Stimulated activated CD4-positive, alpha-beta T cell treated with anti-CD3 and anti-CD28 coated beads, Interleukin-2, amount 100 ng/mL, for 48 hours (primary cell): ENCODE measurements around the gene SH3BGRL.

ENCODE experiments used
- DNase-seq, 2 donors: peaks; one replicate each; pipeline ENCODE4 v3.0.0-alpha.2; 2020

Gene SH3BGRL

GRCh38 chrX:81201671-81202455, at the start of gene SH3BGRL, which contains the start of gene HMGN5:
SH3BGRL (plus strand) TSS chrX:81202102; CDS start chrX:81202201, 99 bp downstream.
HMGN5 (minus strand) TSS chrX:81201913; CDS start chrX:81121549, 80,364 bp downstream.
- peak; percentile 36 to 37 for DNase-seq

GRCh38 chrX:81168391-81168790, 33.5 kb upstream of the SH3BGRL start:
- no peak for DNase-seq

GRCh38 chrX:81174286-81174685, 27.6 kb upstream of the SH3BGRL start:
- no peak for DNase-seq

- no peak for DNase-seq
Observed at GRCh38 chrX:81195259-81195658, 6.6 kb upstream of the SH3BGRL start.

GRCh38 chrX:81195712-81196111, 6.2 kb upstream of the SH3BGRL start:
- peak; percentile 47 to 59 for DNase-seq

GRCh38 chrX:81201071-81201470, 831 bp upstream of the SH3BGRL start:
- DNase-seq = no peak

- no peak for DNase-seq
Observed at GRCh38 chrX:81202456-81202819, 536 bp downstream of the SH3BGRL start.

GRCh38 chrX:81202943-81203342, 1.0 kb downstream of the SH3BGRL start:
- no peak for DNase-seq

- DNase-seq = no peak
Observed at GRCh38 chrX:81205551-81205950, 3.6 kb downstream of the SH3BGRL start.

GRCh38 chrX:81206476-81206875, 4.6 kb downstream of the SH3BGRL start:
- no peak for DNase-seq

- no peak for DNase-seq
Observed at GRCh38 chrX:81208916-81209315, 7.0 kb downstream of the SH3BGRL start.

GRCh38 chrX:81215685-81216084, 13.8 kb downstream of the SH3BGRL start:
- no peak for DNase-seq

GRCh38 chrX:81229229-81229628, 27.3 kb downstream of the SH3BGRL start:
- no peak for DNase-seq

GRCh38 chrX:81229901-81230300, 28.0 kb downstream of the SH3BGRL start:
- no peak for DNase-seq

GRCh38 chrX:81231476-81231875, 29.6 kb downstream of the SH3BGRL start:
- DNase-seq = no peak

- no peak for DNase-seq
Observed at GRCh38 chrX:81232218-81232617, 30.3 kb downstream of the SH3BGRL start.

- no peak for DNase-seq
Observed at GRCh38 chrX:81237516-81237915, 35.6 kb downstream of the SH3BGRL start.

- DNase-seq = no peak
Observed at GRCh38 chrX:81238166-81238565, 36.3 kb downstream of the SH3BGRL start.

- DNase-seq = no peak
Observed at GRCh38 chrX:81240701-81241331, 38.9 kb downstream of the SH3BGRL start.

- DNase-seq = no peak
Observed at GRCh38 chrX:81241753-81242152, 39.9 kb downstream of the SH3BGRL start.

- no peak for DNase-seq
Observed at GRCh38 chrX:81255876-81256275, 54.0 kb downstream of the SH3BGRL start.

GRCh38 chrX:81257817-81258216, 55.9 kb downstream of the SH3BGRL start:
- DNase-seq = no peak

- DNase-seq = no peak
Observed at GRCh38 chrX:81259020-81259713, 57.3 kb downstream of the SH3BGRL start.
